Vagina (tissue), 2 donors: ENCODE measurements around the gene GNB1L.

ENCODE experiments used
- CTCF ChIP-seq, 3 experiments: fragments of 450-650 bp in 2 of 3; fragments of 200-600 bp in 1 of 3; sonication (generic) in 1 of 3; IDR thresholded peaks; one replicate each; pipeline ENCODE4 v1.5.1; 2017 to 2019; ENCODE audit warnings: antibody characterized with exemption in 3 of 3, mild to moderate bottlenecking in 2 of 3, moderate library complexity in 2 of 3
- POLR2A ChIP-seq, 2 donors: fragments of 450-650 bp; IDR thresholded peaks; one replicate each; pipeline ENCODE4 v1.6.1; 2017; ENCODE audit warnings: antibody characterized with exemption in 2 of 2, mild to moderate bottlenecking in 2 of 2, moderate library complexity in 2 of 2

GRCh38 chr22:19886605-19887255 lies 32.1 kb upstream of the GNB1L start:
- no peak for TF ChIP-seq CTCF (IDR thresholded peaks at IDR 0.05)
- no peak for TF ChIP-seq POLR2A (IDR thresholded peaks at IDR 0.05)
